Fibroblast of lung (primary cell): Measurements from ENCODE around the gene TMTC4. TPM values are rescaled to one million over a fixed set of nuclear protein-coding genes. Genes with fewer than 3 reads are reported as not detected.
"Not testable (repeated sequence)": the region's sequence is repeated elsewhere in the genome, so short reads cannot be mapped to it uniquely, and the experiment has no call there.

Experiments used
- DNase-seq, 2 donors: peaks; one replicate each; pipeline versions ENCODE4 v3.0.0 to v3.0.0-alpha.2; 2010; ENCODE audit warnings: low read depth in 2 of 2
- H2AFZ ChIP-seq: 2 replicates; pipeline ENCODE4 v1.5.1; 2012; ENCODE audit warnings: low read length, control low read depth, inconsistent platforms
- H3K27ac ChIP-seq: 2 replicates; pipeline ENCODE4 v1.5.1; 2011; ENCODE audit warnings: low read length, control low read depth; ENCODE audit not compliant: insufficient read depth
- H3K27me3 ChIP-seq: 2 replicates; pipeline ENCODE4 v1.5.1; 2011; ENCODE audit warnings: mild to moderate bottlenecking, low read length; ENCODE audit not compliant: control insufficient read depth, insufficient read depth
- H3K36me3 ChIP-seq: 2 replicates; pipeline ENCODE4 v1.5.1; 2011; ENCODE audit warnings: low read length; ENCODE audit not compliant: control insufficient read depth, insufficient read depth
- H3K4me1 ChIP-seq: 2 replicates; pipeline ENCODE4 v1.5.1; 2011; ENCODE audit warnings: low read length; ENCODE audit not compliant: control insufficient read depth, insufficient read depth; ENCODE audit errors: extremely low read depth
- H3K4me2 ChIP-seq: 2 replicates; pipeline ENCODE4 v1.5.1; 2011; ENCODE audit warnings: low read length, control low read depth; ENCODE audit not compliant: insufficient read depth; ENCODE audit errors: extremely low read depth
- H3K4me3 ChIP-seq, 4 experiments: fragments of 200-600 bp in 1 of 4; sonication (generic) in 1 of 4; replicated peaks in 1 of 4; 2 replicates each; pipeline ENCODE4 v1.5.1; 2011 to 2016; ENCODE audit warnings: low read length in 4 of 4, low read depth in 3 of 4, mild to moderate bottlenecking in 3 of 4, control low read depth in 2 of 4, inconsistent platforms in 1 of 4, mixed read lengths in 1 of 4; ENCODE audit not compliant: insufficient read depth in 1 of 4; ENCODE audit errors: control extremely low read depth in 1 of 4
- H3K79me2 ChIP-seq: 2 replicates; pipeline ENCODE4 v1.5.1; 2012; ENCODE audit warnings: mild to moderate bottlenecking, low read length, inconsistent platforms; ENCODE audit not compliant: control insufficient read depth, insufficient read depth
- H3K9ac ChIP-seq: 2 replicates; pipeline ENCODE4 v1.5.1; 2011; ENCODE audit warnings: mild to moderate bottlenecking, low read length, control low read depth; ENCODE audit not compliant: insufficient read depth
- H3K9me3 ChIP-seq: 2 replicates; pipeline ENCODE4 v1.5.1; 2012; ENCODE audit warnings: low read depth, low read length; ENCODE audit not compliant: control insufficient read depth, insufficient read depth
- H4K20me1 ChIP-seq: 2 replicates; pipeline ENCODE4 v1.5.1; 2011; ENCODE audit warnings: low read length; ENCODE audit not compliant: control insufficient read depth, insufficient read depth; ENCODE audit errors: extremely low read depth
- CTCF ChIP-seq, 2 donors: IDR thresholded peaks in 1 of 2; conservative IDR thresholded peaks in 1 of 2; 1 replicate in 1 of 2; 2 replicates in 1 of 2; pipeline ENCODE4 v1.5.1; 2011 to 2012; ENCODE audit warnings: low read length in 2 of 2, control low read depth in 1 of 2, inconsistent platforms in 1 of 2, low read depth in 1 of 2, mild to moderate bottlenecking in 1 of 2
- EZH2 ChIP-seq: IDR thresholded peaks from 2 replicates; pipeline ENCODE4 v1.5.1; 2012; ENCODE audit warnings: low read length, control low read depth, mild to moderate bottlenecking; ENCODE audit errors: missing control alignments
- polyA plus RNA-seq, 2 donors: library from polyadenylated mRNA; depleted of rRNA in 1 of 2; stranded (reverse) in 1 of 2; unstranded in 1 of 2; fragments of >200 nt; gene quantifications; 2 replicates each; pipeline ENCODE4 v1.2.1, GENCODE V29; 2011 to 2012; ENCODE audit warnings: missing spikeins in 1 of 2
- total RNA-seq: library from RNA; depleted of rRNA; stranded (reverse); fragments of >200 nt; gene quantifications from 2 replicates; pipeline ENCODE4 v1.2.1, GENCODE V29; 2014

TMTC4 gene
- total and polyA plus RNA-seq, 2 donors (not counting 1 experiment from before 2014, with no cell fraction given): 5.5 to 19.5 TPM

DNA sequence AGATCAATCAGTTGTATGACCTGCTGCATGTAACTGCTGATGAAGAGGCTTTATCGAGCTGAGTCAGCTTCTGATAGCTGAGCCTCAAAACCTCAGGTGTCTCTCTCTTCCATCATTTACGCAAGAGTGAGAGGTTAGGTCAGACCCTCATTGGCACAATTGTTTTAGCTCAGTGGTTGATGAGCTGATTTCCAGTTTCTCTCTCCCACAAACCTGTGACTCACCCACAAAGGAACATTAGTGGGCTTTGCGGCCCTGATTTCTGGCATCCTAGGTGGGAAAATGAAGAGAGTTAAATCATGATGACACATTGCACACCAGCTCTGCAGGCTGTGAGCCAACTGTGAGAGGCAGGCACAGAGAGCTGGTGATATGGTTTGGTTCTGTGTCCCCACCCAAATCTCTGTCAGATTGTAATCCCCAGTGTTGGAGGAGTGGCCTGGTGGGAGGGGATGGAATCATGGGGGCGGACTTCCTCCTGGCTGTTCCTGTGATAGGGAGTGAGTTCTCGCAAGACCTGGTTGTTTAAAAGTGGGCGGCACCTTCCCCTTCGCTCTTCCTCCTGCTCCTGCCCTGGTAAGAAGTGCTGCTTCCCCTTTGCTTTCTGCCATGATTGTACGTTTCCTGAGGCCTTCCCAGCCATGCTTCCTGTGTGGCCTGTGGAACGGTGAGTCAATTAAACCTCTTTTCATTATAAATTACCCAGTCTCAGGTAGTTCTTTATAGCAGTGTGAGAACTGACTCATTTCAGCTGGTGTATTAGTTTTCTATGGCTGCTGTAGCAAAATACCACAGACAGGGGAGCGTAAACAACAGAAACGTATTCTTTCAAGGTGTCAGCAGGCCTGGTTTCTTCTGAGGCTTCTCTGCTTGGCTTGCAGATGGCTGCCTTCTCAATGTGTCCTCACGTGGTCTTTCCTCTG, 33.5 kb upstream of the TMTC4 start:
- H2AFZ ChIP-seq: no peak overlapping the region
- no peaks in the 10 kb centered on the region for H3K4me1 ChIP-seq
- H3K4me3 ChIP-seq: no peak overlapping the region
- no peak overlapping the region for H3K27ac ChIP-seq
- DNase-seq: peak in 1 of 2 donors; percentile 96
- H3K79me2 ChIP-seq: no peaks in the 10 kb centered on the region
- no peak overlapping the region for H3K4me2 ChIP-seq
- TF ChIP-seq CTCF (conservative IDR thresholded peaks at IDR 0.05 in 1 of 2, IDR thresholded peaks at IDR 0.05 in 1 of 2; ENCODE audit: low read depth in 1 of 2, low read length in 2 of 2): no peak
- H3K9me3 ChIP-seq: no peaks in the 10 kb centered on the region
- no peak overlapping the region for H3K9ac ChIP-seq
- H4K20me1 ChIP-seq: no peaks in the 10 kb centered on the region
- no peaks in the 10 kb centered on the region for H3K36me3 ChIP-seq
- no peaks in the 10 kb centered on the region for H3K27me3 ChIP-seq

DNA sequence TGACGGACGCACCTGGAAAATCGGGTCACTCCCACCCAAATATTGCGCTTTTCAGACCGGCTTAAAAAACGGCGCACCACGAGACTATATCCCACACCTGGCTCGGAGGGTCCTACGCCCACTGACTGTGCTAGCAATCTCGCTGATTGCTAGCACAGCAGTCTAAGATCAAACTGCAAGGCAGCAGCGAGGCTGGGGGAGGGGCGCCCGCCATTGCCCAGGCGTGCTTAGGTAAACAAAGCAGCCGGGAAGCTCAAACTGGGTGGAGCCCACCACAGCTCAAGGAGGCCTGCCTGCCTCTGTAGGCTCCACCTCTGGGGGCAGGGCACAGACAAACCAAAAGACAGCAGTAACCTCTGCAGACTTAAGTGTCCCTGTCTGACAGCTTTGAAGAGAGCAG, 23.7 kb upstream of the TMTC4 start:
- H3K4me2 ChIP-seq, H3K36me3 ChIP-seq, H3K27ac ChIP-seq, DNase-seq, H3K4me3 ChIP-seq, H3K9ac ChIP-seq, H2AFZ ChIP-seq, H3K79me2 ChIP-seq, H3K4me1 ChIP-seq, H3K27me3 ChIP-seq, H3K9me3 ChIP-seq, H4K20me1 ChIP-seq: not testable (repeated sequence)

GRCh38 chr13:100695509-100695773, 20.8 kb upstream of the TMTC4 start:
- Histone ChIP-seq H3K9ac (no peak overlapping the region), H4K20me1 (no peaks in the 10 kb centered on the region), H3K36me3 (no peaks in the 10 kb centered on the region), H2AFZ (no peak overlapping the region), H3K79me2 (no peaks in the 10 kb centered on the region), H3K27ac (no peak overlapping the region), H3K27me3 (no peaks in the 10 kb centered on the region), H3K9me3 (no peaks in the 10 kb centered on the region), H3K4me3 (no peak overlapping the region), H3K4me1 (no peaks in the 10 kb centered on the region), H3K4me2 (no peak overlapping the region)
- TF ChIP-seq EZH2: no peak
- no peak for TF ChIP-seq CTCF (conservative IDR thresholded peaks at IDR 0.05 in 1 of 2, IDR thresholded peaks at IDR 0.05 in 1 of 2; ENCODE audit: low read depth in 1 of 2, low read length in 2 of 2)
- DNase-seq: no peak
